HEK293 (cell line): ENCODE results near the gene HMGCS1.

ENCODE experiments used
- CTCF ChIA-PET: fragments of 350-600 bp; formaldehyde crosslinking; extraction: SDS; loops from one replicate; lab custom pipeline; 2021; ENCODE audit warnings: antibody characterized with exemption; lab: Yijun Ruan, JAX
- POLR2A ChIA-PET: fragments of 300-600 bp; formaldehyde crosslinking; extraction: SDS; loops from one replicate; lab custom pipeline; 2020; ENCODE audit warnings: antibody characterized with exemption, inconsistent platforms; lab: Yijun Ruan, JAX
- H3K27ac ChIP-seq: fragments of 200-500 bp; sonication (Bioruptor generic); 2 replicates; pipeline ENCODE4 v1.5.1; 2014; ENCODE audit warnings: low read depth, low read length, control low read depth, inconsistent platforms; ENCODE audit errors: extremely low read depth
- H3K36me3 ChIP-seq, 2 experiments: fragments of 200-500 bp in 1 of 2; sonication (Bioruptor generic) in 1 of 2; 1 replicate in 1 of 2; 2 replicates in 1 of 2; pipeline ENCODE4 v1.5.1; 2014 to 2017; ENCODE audit warnings: inconsistent platforms in 2 of 2, low read length in 2 of 2; ENCODE audit not compliant: control insufficient read depth in 2 of 2, insufficient read depth in 1 of 2
- H3K4me1 ChIP-seq: fragments of 200-500 bp; sonication (Bioruptor generic); 2 replicates; pipeline ENCODE4 v1.5.1; 2014; ENCODE audit warnings: mild to moderate bottlenecking, low read length, inconsistent platforms; ENCODE audit not compliant: control insufficient read depth, insufficient read depth
- H3K4me3 ChIP-seq: 2 replicates; pipeline ENCODE4 v1.5.1; 2011; ENCODE audit warnings: low read depth, mild to moderate bottlenecking, control low read depth, low read length, moderate library complexity
- H3K9me3 ChIP-seq: fragments of 200-500 bp; sonication (Bioruptor generic); 2 replicates; pipeline ENCODE4 v1.5.1; 2014; ENCODE audit warnings: low read depth, low read length, inconsistent platforms; ENCODE audit not compliant: control insufficient read depth, insufficient read depth
- GLIS1 ChIP-seq: fragments of 450-650 bp; formaldehyde crosslinking; IDR thresholded peaks from 2 replicates; pipeline ENCODE4 v1.5.1; 2016; ENCODE audit warnings: missing biosample characterization, missing genetic modification characterization
- INSM2 ChIP-seq: fragments of 450-650 bp; formaldehyde crosslinking; IDR thresholded peaks from 2 replicates; pipeline ENCODE4 v1.5.1; 2016; ENCODE audit warnings: missing biosample characterization, missing genetic modification characterization
- PRDM2 ChIP-seq: fragments of 450-650 bp; formaldehyde crosslinking; IDR thresholded peaks from 2 replicates; pipeline ENCODE4 v1.5.1; 2016; ENCODE audit warnings: missing biosample characterization, missing genetic modification characterization, borderline replicate concordance
- SCRT1 ChIP-seq: fragments of 450-650 bp; formaldehyde crosslinking; IDR thresholded peaks from 2 replicates; pipeline ENCODE4 v1.5.1; 2016; ENCODE audit warnings: missing biosample characterization, missing genetic modification characterization, borderline replicate concordance
- SP7 ChIP-seq: fragments of 450-650 bp; formaldehyde crosslinking; IDR thresholded peaks from 2 replicates; pipeline ENCODE4 v1.5.1; 2016; ENCODE audit warnings: missing biosample characterization, missing genetic modification characterization
- TSHZ1 ChIP-seq: fragments of 450-650 bp; formaldehyde crosslinking; IDR thresholded peaks from 2 replicates; pipeline ENCODE4 v1.5.1; 2016; ENCODE audit warnings: missing biosample characterization, missing genetic modification characterization, borderline replicate concordance
- ZBTB1 ChIP-seq: fragments of 450-650 bp; formaldehyde crosslinking; IDR thresholded peaks from 2 replicates; pipeline ENCODE4 v1.5.1; 2016; ENCODE audit warnings: missing biosample characterization, missing genetic modification characterization
- ZFP41 ChIP-seq: fragments of 450-650 bp; formaldehyde crosslinking; IDR thresholded peaks from 2 replicates; pipeline ENCODE4 v1.5.1; 2016; ENCODE audit warnings: missing biosample characterization, missing genetic modification characterization, borderline replicate concordance
- ZNF37A ChIP-seq: fragments of 450-650 bp; IDR thresholded peaks from 2 replicates; pipeline ENCODE4 v1.5.1; 2018; ENCODE audit warnings: missing biosample characterization, missing genetic modification characterization
- ZNF555 ChIP-seq: fragments of 450-650 bp; formaldehyde crosslinking; conservative IDR thresholded peaks from 2 replicates; pipeline ENCODE4 v1.5.1; 2017; ENCODE audit warnings: missing biosample characterization, mild to moderate bottlenecking, missing genetic modification characterization, inconsistent platforms
- ZNF561 ChIP-seq: fragments of 450-650 bp; IDR thresholded peaks from 2 replicates; pipeline ENCODE4 v1.5.1; 2018; ENCODE audit warnings: missing biosample characterization, missing genetic modification characterization, borderline replicate concordance
- ZNF610 ChIP-seq: fragments of 450-650 bp; formaldehyde crosslinking; IDR thresholded peaks from 2 replicates; pipeline ENCODE4 v1.5.1; 2016; ENCODE audit warnings: missing biosample characterization, missing genetic modification characterization, borderline replicate concordance
- TF ChIP-seq, protein P1 (sequence below): fragments of 450-650 bp; formaldehyde crosslinking; IDR thresholded peaks from 2 replicates; pipeline ENCODE4 v1.5.1; 2016; ENCODE audit warnings: missing biosample characterization, missing genetic modification characterization
- TF ChIP-seq, protein P2 (sequence below): fragments of 450-650 bp; formaldehyde crosslinking; IDR thresholded peaks from 2 replicates; pipeline ENCODE4 v1.5.1; 2016; ENCODE audit warnings: missing biosample characterization, missing genetic modification characterization
- TF ChIP-seq, protein P3 (sequence below): fragments of 450-650 bp; formaldehyde crosslinking; IDR thresholded peaks from 2 replicates; pipeline ENCODE4; 2016; ENCODE audit warnings: missing biosample characterization, missing genetic modification characterization

Gene HMGCS1

DNA sequence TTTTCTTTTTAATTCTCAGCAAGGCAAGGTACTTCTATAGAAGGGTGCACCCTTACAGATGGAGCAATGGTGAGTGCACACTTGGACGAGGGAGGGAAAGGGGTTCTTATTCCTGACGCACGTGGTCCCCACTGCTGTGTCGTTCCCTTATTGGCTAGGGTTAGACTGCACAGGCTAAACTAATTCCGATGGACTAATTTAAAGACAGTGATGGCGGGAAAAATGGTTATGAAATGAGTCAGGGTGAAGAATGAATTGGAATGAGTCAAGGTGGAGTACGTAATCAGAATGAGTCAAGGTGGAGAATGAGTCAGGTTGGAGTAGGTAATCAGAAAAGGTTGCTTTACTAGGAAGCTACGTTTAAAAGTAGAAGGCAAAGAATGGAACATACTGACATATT lies 2.1 kb upstream of the HMGCS1 start (continued):
- no peak for TF ChIP-seq PRDM2 (tag by site-specific recombination)
- TF ChIP-seq SP7 (tag by site-specific recombination), result 0 out of 2 replicates have a peak, but pooled peaks have one; percentile 35
- 0 out of 2 replicates have a peak, but pooled peaks have one; percentile 26 for TF ChIP-seq INSM2

DNA sequence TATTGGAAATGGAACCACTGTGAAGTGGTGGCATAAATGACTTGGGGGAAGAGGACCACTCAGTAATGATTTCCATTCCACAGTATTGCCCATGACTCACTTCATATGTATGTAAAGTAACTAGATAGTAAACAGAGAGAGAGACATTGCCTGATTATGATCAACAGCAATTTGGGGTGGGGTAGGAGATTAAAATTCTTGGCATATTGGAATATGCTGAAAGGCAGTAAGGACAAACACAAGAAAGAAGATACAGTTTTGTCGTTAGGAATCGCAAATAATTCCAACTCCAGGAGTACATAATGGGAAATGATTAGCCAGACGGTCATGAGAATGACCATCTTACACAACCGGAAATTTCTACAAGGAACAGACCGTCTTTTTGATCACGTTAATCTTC lies 1.5 kb upstream of the HMGCS1 start:
- ChIA-PET POLR2A (interaction anchor here (1.4 to 4.2 kb wide), 4 partner anchors 14 to 892 kb away, joined by 3 to 52 read pairs (median 30); partner anchors contain the start of genes GHR, TMEM267 and ZNF131), CTCF (interaction anchor here (1.4 kb wide), 1 partner anchor 176 kb away, joined by 3 read pairs; no protein-coding TSS in a partner anchor)
- H3K27ac ChIP-seq, result no peak overlapping the region
- TF ChIP-seq ZNF610 (tag by site-specific recombination) (no peak), SCRT1 (tag by site-specific recombination) (no peak), ZFP41 (tag by site-specific recombination) (no peak)
- TF ChIP-seq, protein P1, sequence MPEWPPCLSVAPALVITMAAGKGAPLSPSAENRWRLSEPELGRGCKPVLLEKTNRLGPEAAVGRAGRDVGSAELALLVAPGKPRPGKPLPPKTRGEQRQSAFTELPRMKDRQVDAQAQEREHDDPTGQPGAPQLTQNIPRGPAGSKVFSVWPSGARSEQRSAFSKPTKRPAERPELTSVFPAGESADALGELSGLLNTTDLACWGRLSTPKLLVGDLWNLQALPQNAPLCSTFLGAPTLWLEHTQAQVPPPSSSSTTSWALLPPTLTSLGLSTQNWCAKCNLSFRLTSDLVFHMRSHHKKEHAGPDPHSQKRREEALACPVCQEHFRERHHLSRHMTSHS (tag by site-specific recombination), result no peak
- TF ChIP-seq, protein P2, sequence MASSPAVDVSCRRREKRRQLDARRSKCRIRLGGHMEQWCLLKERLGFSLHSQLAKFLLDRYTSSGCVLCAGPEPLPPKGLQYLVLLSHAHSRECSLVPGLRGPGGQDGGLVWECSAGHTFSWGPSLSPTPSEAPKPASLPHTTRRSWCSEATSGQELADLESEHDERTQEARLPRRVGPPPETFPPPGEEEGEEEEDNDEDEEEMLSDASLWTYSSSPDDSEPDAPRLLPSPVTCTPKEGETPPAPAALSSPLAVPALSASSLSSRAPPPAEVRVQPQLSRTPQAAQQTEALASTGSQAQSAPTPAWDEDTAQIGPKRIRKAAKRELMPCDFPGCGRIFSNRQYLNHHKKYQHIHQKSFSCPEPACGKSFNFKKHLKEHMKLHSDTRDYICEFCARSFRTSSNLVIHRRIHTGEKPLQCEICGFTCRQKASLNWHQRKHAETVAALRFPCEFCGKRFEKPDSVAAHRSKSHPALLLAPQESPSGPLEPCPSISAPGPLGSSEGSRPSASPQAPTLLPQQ, result no peak
- TF ChIP-seq, all 188 proteins: peak for 0
- H3K36me3 ChIP-seq, result peaks cover 0 to 9% of the 10 kb centered on the region in 2 experiments; a peak in 2 of 3 replicates
- H3K4me3 ChIP-seq, result no peak overlapping the region
- peaks cover 10% of the 10 kb centered on the region for H3K4me1 ChIP-seq
- H3K9me3 ChIP-seq, result no peaks in the 10 kb centered on the region

DNA sequence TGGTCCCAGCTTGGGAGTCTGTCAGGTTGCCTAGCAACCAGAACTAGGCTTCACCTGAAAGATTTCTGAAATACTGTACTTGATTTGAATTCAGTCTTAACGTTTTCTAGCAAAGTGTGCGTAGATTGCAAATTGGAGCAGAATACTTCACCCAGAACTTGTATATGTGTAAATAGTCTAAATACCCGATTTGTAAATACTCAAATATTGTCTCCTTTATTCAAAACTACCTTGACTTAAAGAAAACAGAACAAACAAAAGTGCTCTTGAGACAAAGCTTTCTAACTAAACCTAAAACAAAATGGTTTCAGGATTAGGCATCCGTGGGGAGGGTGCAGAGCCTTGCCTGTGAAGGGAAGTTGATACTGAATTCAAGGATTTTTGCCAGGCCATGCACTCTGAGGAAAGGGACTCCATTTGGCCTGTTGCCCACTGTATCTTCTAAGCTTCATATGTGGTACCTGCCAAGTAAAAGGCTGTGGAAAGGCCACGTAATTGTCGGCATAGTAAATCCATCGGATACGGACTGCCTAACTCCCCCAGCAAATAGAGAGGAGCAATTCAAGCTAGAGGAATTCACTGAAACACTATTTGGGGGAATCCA lies 744 bp upstream of the HMGCS1 start:
- POLR2A ChIA-PET, result interaction anchor here (0.5 to 4.2 kb wide), 24 partner anchors 10 to 891 kb away, joined by 3 to 52 read pairs (median 4); partner anchors contain the start of genes C5orf34, GHR, TMEM267 and ZNF131
- Histone ChIP-seq H3K9me3 (no peaks in the 10 kb centered on the region), H3K27ac (peak overlapping the region; percentile 48), H3K4me1 (peaks cover 17% of the 10 kb centered on the region), H3K4me3 (peak overlapping the region; percentile 26), H3K36me3 (peaks cover 0 to 12% of the 10 kb centered on the region in 2 experiments; a peak in 2 of 3 replicates)
- CTCF ChIA-PET, result interaction anchor here (0.7 to 2.3 kb wide), 8 partner anchors 65 to 402 kb away, joined by 3 to 8 read pairs (median 4); partner anchors contain the start of gene TMEM267
- TF ChIP-seq TSHZ1 (tag by site-specific recombination), result no peak
- TF ChIP-seq, protein P3, sequence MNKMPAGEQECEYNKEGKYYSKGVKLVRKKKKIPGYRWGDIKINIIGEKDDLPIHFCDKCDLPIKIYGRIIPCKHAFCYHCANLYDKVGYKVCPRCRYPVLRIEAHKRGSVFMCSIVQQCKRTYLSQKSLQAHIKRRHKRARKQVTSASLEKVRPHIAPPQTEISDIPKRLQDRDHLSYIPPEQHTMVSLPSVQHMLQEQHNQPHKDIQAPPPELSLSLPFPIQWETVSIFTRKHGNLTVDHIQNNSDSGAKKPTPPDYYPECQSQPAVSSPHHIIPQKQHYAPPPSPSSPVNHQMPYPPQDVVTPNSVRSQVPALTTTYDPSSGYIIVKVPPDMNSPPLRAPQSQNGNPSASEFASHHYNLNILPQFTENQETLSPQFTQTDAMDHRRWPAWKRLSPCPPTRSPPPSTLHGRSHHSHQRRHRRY (tag by site-specific recombination), result no peak
- TF ChIP-seq SCRT1 (tag by site-specific recombination), result 0 out of 2 replicates have a peak, but pooled peaks have one; percentile 55
- TF ChIP-seq ZBTB1 (tag by site-specific recombination), result no peak
- no peak for TF ChIP-seq ZNF555 (tag by site-specific recombination)
- TF ChIP-seq ZNF561 (tag by site-specific recombination), result peak; percentile 15; the same call in 1 of the 2 replicates
- no peak for TF ChIP-seq ZNF37A (tag by site-specific recombination)
- TF ChIP-seq GLIS1 (tag by site-specific recombination), result no peak
